Mucosa of gallbladder (tissue), 1 donor: ENCODE data around the gene TGFBR1. TPM values are rescaled to one million over a fixed set of nuclear protein-coding genes. Genes with fewer than 3 reads are reported as not detected.
A peak's percentile ranks its signal among the peaks of the same experiment; 100 is the strongest.
"Not testable (repeated sequence)": the region's sequence is repeated elsewhere in the genome, so short reads cannot be mapped to it uniquely, and the experiment has no call there.

Experiments
- DNase-seq: peaks from one replicate; pipeline ENCODE4 v3.0.0-alpha.2; 2020; ENCODE audit warnings: low spot score
- total RNA-seq: library from RNA; stranded (reverse); gene quantifications from one replicate; pipeline ENCODE4 v1.2.1, GENCODE V29; 2021
- donor health status: DM: no; HTN: no; CAD: no.

The TGFBR1 gene
- total RNA-seq, 1 donor from 2014 or later: 69.2 TPM

GRCh38 chr9:99076030-99076429 is 28.9 kb upstream of the TGFBR1 start:
- no peak for DNase-seq

DNA sequence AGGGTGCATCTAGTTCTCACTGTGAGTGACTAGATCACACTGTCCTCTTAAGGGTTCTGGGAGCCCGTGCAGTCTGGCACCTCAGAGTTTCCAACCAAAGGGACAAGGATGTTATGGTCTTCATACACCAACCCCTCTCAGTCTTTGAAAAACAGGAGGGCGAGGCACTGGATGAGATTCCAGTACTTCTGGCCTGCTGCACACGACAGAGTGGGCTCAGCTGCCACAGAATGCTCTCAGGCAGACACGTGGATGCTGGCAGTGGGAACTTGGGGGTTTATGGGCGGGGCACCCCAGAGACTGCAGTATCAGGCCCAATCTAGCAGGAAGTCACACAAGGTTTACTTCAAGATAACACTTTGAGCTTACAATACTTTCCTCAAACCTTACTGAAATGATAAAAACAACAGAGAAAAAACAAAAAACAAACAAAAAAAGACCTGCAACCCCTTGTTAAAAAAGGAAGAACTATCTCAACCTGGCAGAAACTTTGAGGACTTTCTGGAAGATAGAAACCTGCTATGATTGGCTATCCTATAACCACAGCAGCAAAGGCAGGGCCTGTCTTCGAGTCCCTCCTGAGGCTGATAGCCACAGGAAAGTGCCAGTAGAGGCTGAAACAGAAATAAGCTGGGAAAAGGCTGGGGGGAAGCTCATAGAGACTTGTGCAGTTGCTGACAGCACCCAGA is 28.3 kb upstream of the TGFBR1 start:
- peak; percentile 22 for DNase-seq

GRCh38 chr9:99078717-99079116 is 26.2 kb upstream of the TGFBR1 start:
- DNase-seq: no peak

DNA sequence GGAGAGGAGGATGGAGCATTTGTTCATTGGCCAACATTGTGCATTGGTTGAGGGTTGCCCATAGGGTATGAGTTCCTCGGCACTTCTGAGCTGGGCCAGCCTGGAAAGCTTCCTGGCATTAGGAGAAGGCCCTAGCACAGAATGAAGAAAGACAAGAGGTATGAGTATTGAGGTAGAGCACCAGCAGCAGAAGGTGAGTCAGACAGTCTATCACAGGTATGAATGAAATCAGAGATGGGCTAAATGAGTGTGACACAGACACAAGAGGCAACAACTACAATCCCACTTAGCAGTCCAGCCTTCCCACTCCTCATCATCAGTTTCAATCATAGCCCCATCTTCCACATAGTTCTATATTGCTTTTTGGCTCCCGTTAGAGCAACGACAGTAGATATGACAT is 25.4 kb upstream of the TGFBR1 start:
- DNase-seq: no peak

DNA sequence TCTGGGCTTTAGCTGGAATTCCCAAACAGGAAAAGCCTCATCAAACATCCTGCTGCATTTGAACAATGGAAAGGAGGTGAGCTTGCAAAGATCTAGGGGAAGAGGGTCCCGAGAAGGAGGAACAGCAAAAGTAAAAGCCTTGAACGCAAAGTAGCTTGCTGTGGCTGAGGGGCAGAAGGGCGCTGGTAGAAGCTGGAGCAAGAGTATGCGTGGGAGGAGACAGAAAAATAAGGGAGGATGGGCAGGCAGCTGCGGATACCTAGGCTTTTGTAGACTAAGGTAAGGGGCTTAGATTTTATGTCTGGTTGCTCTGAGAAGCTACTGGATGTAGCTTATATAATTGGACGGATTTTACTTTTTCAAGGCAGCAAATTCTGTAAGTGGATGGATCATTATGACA is 21.9 kb upstream of the TGFBR1 start:
- no peak for DNase-seq

DNA sequence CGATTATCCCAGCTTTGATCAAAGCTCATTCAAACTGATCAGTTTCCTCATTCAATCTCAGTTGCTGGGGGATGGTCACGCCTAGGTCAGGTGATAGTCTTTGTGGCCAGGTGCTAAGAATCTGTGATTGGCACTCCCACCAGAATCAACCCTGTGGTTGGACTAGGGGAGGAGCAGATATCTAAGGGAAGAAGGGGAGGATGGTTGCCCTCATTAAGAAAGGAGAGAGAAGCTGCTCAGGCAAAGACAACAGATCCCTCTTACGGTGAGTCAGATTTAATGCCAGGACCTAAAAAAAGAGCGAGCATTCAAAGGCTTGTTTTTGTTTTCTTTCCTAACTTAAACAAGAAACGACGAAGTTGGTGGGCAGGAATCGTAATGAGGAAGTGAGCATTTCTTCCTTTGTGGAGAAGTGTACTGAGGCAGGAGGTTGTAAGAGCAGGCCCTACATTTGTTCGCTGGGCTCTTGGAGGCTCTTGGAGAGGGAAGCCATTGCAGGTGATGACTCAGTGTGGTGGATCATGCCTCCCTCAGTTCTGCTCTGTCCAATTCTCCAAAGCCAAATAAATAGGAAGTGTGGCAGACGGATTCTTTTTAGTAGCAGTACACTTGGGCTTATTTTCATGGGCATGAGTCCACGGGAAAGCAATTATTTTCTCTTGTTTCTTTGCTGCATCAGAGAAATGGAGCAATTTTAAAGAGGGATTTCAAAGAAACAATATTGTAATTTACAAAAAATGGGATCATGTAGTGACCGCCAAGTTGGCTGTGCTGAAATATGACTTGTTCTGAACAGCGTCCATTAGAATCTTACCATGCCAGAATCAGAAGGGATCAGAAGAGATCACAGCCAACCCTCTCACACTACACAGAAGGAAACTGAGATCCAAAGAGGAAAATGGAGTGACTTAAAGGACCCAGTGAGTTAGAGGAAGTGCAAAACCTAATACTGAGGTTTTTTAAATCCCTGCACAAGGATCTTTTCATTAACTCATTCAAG is 18.7 kb upstream of the TGFBR1 start:
- DNase-seq: no peak

DNA sequence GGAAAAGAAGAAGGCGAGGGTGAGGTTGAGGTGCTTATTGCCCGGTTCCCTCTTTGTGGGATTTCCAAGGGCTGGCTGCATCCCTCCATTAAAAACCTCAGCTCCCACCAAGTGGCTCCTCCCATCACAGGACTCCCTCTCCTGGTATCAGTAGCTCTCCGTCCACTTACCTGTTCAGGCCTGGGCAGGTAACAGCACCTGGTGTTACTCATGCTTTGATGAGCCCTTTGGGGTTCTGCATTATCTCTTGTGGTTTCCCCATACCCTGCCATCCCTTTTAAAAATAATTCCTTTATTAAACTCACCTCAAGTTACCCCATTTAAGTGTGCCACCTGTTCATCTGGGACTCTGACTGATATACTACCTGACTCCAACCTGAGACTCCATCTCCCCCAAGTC is 17.5 kb upstream of the TGFBR1 start:
- no peak for DNase-seq

GRCh38 chr9:99090336-99091130 is 14.4 kb upstream of the TGFBR1 start:
- no peak for DNase-seq

DNA sequence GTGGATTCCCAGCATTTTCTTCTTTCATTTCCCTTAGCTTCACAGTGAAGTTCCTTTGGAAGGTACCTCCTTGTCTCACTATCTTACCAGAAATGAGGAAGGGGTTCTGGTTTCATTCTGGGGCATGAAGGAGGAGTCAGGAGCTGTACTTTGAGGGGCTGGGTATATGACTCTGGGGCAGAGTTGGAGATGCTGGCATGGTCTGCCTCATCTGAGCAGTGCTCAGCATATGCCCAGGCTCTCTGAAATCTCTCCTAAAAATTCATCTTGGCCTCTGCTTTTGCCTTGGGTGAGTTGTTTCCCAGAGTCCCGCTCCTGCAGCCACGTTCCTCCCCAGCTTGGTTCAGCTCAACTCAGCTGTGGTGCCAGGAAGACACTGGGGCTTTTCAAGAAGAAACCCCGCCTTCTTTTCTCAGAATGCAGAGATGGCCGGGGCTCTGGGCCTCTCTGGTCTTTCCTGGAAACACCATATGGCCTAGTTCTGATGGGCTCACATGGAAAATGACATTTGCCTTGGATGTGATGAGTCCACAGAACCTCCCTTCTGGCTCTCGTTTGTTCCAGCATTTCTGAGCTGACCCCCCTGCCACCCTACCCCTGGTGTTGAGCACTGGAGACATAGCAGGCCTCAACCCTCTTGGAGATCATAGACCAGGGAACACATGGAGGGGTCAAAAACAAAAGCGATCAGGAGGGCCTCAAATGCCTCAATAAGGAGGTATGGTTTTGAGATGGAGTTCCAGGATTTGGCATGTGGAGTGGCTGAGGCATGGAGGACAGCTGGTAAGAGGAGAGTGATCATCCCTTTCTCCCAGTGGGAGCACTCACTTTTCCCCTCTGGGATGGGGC is 12.0 kb upstream of the TGFBR1 start:
- no peak for DNase-seq

DNA sequence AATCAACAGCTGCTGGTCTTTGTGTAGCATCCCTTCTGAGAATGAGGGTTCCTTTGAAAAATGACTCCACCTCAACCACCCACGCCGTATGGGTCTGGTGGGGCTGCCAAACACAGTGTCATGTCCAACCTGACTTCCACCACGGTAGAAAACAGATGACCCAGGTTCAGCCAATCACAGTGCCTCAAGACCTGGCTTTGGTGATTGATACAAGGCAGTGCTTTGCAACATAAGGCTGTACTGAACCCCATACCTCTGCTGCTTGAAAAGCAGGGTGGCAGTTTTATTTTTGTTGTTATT is 11.5 kb upstream of the TGFBR1 start:
- DNase-seq: no peak

GRCh38 chr9:99095565-99095964 is 9.3 kb upstream of the TGFBR1 start:
- DNase-seq: no peak

- DNase-seq: no peak
These were observed 8.5 kb upstream of the TGFBR1 start for GRCh38 chr9:99096409-99096808.

DNA sequence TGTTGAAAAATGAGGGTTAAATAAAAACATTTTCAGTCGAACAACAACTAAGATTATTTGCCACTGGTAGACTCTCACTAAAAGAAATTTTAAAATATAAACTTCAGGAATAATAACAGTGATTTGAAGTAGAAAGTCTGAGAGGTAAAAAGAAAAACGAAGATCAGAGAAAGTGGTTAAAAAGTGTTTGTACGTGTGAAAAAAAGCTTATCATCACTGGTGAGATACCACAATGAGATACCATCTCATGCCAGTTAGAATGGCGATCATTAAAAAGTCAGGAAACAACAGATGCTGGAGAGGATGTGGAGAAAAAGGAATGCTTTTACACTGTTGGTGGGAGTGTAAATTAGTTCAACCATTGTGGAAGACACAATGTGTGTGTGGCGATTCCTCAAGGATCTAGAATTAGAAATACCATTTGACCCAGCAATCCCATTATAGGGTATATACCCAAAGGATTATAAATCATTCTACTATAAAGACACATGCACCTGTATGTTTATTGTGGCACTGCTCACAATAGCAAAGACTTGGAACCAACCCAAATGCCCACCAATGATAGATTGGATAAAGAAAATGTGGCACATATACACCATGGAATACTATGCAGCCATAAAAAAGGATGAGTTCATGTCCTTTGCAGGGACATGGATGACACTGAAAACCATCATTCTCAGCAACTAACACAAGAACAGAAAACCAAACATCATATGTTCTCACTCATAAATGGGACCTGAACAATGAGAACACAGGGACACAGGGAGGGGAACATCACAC is 4.9 kb upstream of the TGFBR1 start:
- not testable (repeated sequence) for DNase-seq

- DNase-seq: no peak
These were observed 3.6 kb upstream of the TGFBR1 start for GRCh38 chr9:99101271-99101670.

GRCh38 chr9:99101812-99102211 is 3.1 kb upstream of the TGFBR1 start:
- no peak for DNase-seq

- DNase-seq: no peak
These were observed 1.6 kb upstream of the TGFBR1 start for GRCh38 chr9:99103054-99103895.

DNA sequence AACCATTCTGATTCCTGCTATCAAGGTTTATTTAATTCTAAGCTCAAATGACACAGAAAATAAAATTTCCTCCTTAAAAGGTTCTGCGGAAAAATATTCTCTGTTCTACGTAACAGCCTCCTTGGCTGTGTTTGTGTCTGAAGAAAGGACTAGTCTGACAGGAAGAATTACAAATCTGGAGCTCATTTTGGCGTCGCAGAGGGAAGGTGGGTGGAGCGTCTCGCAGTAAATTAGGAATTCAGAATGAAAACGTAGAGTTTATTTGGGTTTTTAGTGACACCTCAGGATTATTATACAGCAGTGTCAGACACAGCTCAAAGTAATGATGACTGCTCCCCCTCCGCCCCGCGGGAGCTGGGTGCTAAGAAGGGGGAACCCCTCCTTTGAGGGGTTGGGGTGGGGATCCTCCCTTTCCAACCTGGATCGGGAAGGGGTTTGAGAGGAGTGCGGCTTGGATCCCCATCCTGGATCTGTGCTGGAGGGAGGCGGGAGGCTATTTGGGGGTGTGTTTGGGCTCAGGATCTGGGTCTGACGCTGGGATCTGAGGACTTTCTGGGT is 933 bp upstream of the TGFBR1 start:
- DNase-seq: peak; percentile 21

DNA sequence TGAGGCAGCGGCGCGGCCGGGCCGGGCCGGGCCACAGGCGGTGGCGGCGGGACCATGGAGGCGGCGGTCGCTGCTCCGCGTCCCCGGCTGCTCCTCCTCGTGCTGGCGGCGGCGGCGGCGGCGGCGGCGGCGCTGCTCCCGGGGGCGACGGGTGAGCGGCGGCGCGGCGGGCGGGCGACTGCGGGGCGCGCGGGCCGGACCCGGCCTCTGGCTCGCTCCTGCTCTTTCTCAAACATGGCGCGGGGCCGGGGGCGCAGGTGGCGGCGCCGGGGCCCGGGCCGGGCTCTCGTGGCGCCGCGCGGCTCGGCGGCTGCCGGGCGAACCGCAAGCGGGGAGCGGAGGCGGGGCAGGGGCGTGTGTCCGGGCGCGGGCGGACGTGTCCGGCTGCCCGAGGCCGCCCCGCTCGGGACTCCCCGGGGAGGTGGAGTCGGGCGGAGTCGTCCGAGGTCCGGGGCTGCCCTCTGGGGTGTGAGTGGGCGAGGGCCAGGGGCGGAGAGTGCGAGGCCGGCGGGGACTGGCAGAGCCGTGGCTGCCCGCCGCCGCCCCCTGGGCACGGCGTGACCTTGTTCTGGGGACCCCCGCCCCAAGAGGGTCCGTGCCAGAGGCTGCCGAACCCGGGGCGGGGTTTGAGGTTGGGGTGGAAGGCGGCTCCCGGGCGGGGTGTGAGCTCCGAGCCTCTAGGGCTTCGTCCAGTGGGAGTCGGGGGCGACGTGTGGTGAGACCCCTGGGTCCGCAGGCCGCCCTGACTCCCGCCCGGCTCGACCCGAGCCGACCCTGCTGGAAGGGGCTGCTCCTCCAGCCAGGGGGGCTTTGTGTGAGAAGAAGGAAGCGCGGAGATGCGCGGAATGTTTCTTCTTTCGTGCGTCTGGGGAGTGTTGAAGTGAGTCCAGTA is 485 bp downstream of the TGFBR1 start:
- peak; percentile 54 for DNase-seq
